HG03520 (cell line): ENCODE data around the gene UGT1A3.

Experiments
- ATAC-seq: cut with Tn5 transposase; IDR thresholded peaks from one replicate; pipeline ENCODE4 v1.9.1; 2021; ENCODE audit warnings: mild to moderate bottlenecking, moderate library complexity; ENCODE audit not compliant: unreplicated experiment

Gene UGT1A3

DNA sequence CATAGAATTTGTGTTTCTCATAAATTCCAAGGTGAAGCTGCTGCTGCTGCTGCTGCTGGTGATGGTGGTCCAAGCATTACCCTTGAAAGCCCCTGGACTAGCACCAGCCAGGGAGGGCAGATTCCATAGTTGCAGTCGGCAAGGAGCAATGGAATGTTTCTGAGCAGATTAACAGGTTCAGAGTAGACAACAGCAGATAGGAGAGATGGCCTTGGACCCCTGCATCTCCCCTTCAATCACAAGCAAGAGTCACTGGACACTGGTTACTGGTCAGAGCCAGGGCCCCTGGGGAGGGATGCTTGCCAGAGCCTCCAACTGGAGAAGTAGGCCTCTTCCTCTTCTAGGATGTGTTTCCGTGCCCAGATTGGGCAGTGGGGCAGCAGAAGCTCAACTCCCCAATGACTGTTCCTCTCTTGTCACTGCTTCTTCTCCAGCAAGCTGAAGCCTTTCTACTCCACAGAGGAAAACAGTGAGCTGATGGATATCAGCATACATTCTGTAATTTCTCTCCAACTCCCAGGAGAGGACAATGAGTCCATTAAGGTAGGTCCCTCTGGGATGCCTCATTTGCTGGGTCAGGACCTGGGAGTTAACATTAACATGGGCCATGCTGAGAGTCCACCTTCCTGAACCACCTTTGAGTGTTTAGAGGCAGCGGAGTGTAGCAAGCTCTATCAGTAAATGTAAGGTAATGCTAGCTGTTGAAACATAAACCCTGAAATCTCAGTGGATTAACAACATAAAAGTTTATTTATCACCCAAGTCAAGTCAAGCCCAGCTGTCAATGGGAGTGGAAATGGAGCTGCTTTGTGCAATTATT, 84.6 kb downstream of the UGT1A3 start:
- no peak for ATAC-seq

DNA sequence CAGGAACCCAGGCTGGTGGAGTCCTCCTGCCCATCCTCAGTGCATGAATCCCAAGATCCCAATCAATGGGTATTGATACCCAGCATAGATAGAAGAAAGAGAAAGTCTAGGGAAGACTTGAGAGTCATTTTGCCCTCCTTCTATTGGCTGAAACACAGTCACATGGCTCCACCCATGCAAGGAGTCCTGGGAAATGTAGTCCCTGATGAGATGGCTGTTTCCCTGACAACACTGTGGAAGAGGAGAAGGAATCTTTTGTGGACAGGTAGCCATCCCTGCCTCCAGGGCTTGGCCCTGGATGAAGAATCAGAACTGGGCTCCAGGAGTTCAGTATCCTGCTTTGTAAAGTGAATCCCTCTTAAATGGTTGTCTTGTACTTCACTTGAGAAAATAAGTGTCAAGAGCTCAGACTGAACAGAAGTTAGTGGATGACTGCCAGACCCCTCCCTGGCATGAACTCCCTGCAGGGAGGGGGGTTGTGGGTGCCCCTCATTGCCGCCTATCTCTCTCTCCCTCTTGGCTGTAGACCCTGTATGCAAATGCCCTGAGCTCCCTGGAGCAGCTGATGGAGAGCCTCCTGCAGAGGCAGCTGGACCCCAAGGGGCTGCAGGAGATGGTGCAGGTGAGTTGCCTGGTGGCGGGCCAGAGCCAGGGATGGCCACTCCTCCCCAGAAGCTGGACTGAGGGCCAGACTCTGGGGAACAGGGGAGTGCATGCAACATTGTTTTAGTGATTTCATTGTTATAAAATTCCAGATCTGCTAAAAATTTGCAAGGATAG, 85.4 kb downstream of the UGT1A3 start:
- ATAC-seq, result no peak

- ATAC-seq, result no peak
Observed at GRCh38 chr2:233815861-233816260, 87.0 kb downstream of the UGT1A3 start.

GRCh38 chr2:233816334-233816733, 87.5 kb downstream of the UGT1A3 start:
- ATAC-seq, result no peak

DNA sequence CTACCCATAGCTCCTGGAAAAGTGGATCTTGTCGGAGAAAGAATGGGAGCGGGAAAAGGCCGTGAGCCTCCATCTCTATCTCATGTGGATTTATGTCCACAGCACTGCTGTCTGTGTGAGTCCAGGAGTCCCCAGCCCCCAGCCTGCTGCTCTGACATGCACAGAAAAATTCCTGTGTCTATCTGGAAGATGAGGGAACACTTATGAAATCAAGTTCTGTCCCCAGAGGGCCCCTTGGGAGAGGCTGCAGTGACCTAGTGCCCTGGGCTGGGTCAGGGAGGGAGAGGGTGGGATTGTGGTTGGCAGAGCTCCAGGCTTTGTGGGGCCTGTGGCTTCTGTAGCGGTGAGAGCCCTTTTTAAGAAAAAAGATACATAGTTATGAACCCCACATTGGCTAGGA, 87.9 kb downstream of the UGT1A3 start:
- no peak for ATAC-seq

- no peak for ATAC-seq
Observed at GRCh38 chr2:233817361-233817911, 88.6 kb downstream of the UGT1A3 start.

DNA sequence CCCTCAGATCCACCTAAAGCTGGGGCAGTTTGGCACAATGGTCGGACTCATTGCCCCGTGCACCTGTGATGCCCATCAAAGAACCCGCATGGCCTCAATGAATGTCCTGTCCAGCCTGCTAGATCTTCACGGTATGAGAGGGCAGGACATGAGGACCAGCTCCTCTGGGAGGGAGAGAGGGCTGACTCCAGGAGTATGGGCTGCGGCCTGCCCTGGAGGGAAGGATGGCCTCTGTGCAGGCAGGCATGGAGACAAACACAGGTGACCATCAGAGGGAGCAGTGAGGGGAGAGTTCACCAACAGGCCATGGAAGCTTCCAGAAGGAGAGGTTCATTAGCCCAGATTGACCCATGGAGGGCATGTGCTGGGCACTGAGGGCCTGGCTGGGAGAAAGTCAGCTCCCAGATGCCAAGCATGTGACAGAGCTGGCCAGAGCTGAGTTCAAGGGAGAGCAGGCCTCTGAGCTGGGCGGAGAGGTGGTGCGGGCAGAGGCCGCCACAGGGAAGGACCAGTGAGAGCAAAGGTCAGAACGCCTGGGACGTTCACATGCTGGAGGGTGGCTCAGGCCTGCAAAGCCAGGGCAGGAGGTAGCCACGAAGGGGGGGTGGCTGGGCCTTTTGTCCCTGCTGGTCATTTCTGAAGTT, 89.3 kb downstream of the UGT1A3 start:
- ATAC-seq, result no peak

DNA sequence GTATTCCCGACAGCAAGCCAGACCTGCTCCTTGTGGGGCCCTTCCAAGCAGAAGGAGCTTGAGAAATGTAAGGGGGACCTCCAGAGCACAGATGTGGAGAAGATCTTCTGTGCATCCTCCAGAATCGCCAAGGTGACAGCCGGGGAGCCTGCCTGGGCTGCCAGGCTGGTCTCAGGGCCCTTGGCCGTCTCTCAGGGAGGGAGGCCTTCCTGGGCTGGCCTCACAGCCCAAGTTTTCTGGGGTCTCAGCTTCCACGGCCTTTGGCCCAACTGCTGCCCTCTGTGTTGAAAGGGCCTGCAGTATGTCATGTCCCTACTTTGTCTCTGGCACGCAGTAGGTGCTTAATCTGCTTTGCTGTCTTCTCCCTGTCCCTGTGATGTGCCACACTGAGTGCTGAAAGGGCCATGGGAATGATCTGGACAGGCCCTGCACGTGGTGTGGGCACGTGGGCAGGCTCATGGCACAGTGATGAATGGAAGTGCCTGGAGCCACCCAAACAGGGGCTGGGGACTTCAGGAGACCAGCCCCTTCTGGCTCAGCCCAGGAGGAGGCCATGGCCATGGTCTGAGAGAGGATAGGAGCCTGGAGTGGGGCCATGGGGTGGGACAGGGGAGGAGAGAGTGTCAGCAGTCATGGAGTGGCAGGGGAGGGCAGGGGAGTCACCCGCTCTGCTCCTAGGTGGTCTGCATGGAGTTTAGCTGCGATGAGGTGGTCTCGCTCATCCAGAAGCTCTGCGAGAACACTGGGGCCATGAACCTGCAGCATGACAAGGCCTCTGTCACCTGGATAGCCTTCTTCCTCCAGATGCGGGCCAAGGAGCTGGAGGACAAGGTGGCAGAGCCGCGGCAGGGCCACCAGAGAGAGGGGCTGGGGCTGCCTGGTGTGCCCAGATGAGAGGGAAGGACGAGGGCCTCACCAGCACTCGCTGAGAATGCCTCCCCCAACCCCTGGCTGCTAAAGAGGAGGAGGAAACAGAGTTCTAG, 90.1 kb downstream of the UGT1A3 start:
- ATAC-seq, result no peak

- no peak for ATAC-seq
Observed at GRCh38 chr2:233819884-233820773, 91.3 kb downstream of the UGT1A3 start.

DNA sequence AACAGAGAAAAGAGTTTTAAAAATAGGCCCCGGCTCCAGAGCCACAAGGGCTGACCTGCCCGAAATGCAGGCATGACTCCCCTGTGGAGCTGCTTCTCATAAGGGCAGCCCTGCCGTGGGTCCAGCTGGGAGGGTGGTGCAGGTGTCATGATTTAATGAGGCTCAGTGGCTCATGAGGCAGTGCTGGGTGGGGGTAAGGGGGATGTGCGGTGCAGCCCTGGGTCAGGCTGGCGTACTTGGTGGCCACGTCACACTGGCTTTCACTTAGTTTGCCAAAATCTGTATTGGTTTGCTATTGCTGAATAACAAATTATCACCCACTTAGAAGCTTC, 91.9 kb downstream of the UGT1A3 start:
- no peak for ATAC-seq

GRCh38 chr2:233821196-233821595, 92.4 kb downstream of the UGT1A3 start:
- no peak for ATAC-seq

GRCh38 chr2:233821709-233822100, 92.9 kb downstream of the UGT1A3 start:
- ATAC-seq, result no peak

DNA sequence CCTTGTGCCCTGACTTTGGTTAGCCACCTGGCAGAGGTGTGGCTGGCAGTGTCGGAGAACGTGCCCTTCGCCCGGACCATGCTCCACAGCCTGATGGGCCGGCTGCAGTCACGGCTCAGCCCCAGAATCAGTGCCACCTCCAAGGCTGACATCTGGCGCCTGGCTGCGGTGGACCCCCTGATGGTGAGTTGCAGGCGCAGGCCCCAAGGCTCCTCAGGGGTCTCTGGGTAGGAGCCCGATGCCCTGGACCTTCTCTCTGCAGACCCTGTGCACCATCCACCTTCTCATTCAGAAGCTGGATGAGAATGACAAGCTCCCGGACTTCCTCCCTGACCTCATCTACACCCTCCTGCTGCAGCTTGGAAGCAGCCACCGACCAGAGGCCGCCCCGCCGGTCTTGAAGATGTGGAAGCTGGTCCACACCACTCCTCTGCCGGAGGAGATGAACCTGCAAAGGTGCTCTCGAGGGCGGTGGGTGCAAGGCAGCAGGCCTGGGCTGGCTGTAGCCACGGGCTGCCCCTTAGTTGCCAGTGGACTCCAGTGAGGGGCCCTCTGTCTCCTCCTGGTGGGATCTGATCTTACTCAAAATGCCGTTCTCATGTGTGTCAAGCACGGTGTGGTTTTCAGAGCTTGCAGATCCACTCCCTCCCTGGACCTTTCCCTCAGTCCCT, 93.4 kb downstream of the UGT1A3 start:
- ATAC-seq, result no peak
